ENCODE data around the gene METTL26.
A peak's percentile ranks its signal among the peaks of the same experiment; 100 is the strongest.

The METTL26 gene

GRCh38 chr16:674968-675883, 39.1 kb upstream of the METTL26 start, which contains the start of gene RHBDL1:
Gene RHBDL1 (plus strand): TSS chr16:675671. CDS start chr16:675791, 120 bp downstream.
- DNase-seq: no peak

GRCh38 chr16:674214-674881, 38.2 kb upstream of the METTL26 start:
- DNase-seq: no peak

- no peak for DNase-seq
Observed at GRCh38 chr16:673399-673991, 37.4 kb upstream of the METTL26 start.

GRCh38 chr16:672851-673250, 36.7 kb upstream of the METTL26 start:
- DNase-seq: no peak

DNA sequence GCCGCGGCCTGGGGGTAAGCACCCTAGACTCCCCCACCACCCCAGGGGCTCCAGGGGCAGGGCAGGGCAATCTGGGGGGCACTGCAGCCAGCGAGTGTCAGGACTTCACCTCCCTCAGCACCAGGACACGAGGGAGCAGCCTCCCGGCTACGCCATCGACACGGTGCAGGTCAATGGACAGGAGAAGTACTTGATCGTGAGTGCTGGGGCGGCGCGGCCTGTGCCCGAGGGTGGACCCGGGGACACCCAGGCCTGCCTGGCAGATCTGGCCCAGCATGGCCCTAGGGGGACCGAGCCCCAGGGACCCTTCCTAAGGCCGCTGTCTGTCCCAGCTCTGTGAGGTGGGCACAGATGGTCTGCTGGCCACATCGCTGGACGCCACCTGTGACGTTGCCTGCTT, 36.3 kb upstream of the METTL26 start:
- no peak for DNase-seq

- no peak for DNase-seq
Observed at GRCh38 chr16:671353-672131, 35.4 kb upstream of the METTL26 start.

GRCh38 chr16:670485-671352, 34.6 kb upstream of the METTL26 start:
- DNase-seq: no peak

DNA sequence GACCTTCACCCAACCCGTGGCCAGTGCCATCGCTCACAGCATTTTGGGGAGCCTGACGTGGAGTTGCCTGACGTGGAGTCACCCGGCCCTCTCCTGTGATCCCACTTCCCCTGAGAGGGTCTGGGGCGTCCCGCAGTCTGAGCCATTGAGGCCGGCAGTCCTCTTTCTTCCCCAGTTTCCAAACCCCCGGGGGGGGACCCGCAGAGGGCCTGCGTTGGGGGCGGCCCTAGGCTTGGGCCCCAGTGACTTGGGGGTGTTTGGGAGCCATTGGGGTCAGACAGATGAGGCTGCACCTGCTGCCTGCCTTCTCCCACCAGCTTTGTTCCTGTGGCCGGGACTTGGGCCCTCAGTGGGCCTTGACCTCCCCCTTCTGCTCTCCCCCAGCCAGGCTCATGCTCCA, 33.6 kb upstream of the METTL26 start:
- no peak for DNase-seq

- DNase-seq: no peak
Observed at GRCh38 chr16:668519-669171, 32.5 kb upstream of the METTL26 start.

DNA sequence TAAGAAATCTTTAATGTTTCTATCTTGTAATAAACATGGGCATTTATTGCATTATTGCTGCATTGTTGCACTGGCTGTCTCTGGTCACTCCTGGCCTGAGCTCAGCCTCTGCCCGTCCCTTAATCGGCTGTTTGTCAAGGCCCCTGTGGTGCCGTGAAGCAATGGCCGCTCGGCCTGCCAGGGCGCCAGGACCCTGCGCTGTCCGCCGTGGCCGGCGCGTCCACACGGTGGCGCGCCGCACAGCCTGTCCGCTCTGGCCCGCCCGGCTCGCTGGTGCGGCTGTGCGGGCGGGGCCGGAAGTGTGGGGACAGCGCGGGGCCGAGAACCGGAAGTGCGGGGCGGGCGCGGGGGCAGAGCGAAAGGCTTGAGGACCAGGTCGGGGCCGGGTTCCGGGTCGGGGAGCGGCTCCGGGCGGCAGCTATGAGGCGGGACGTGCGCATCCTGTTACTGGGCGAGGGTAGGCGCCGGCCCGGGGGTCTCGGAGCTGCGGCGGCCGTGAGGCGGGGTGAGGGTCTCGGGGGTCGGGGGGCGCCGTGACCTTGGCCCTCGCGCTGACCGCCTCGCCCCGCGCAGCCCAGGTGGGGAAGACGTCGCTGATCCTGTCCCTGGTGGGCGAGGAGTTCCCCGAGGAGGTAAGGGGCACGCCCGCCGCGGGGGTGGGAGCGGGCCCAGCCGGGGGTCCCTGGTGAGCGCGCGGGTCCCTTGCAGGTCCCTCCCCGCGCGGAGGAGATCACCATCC, 31.8 kb upstream of the METTL26 start, which contains the start of gene RHOT2:
Gene RHOT2 (plus strand): TSS at position 353 of the 739 bp plus-strand sequence. CDS start 68 bp downstream, at position 421.
- DNase-seq: peak; percentile 68

GRCh38 chr16:667113-667779, 31.1 kb upstream of the METTL26 start:
- DNase-seq: peak; percentile 25

DNA sequence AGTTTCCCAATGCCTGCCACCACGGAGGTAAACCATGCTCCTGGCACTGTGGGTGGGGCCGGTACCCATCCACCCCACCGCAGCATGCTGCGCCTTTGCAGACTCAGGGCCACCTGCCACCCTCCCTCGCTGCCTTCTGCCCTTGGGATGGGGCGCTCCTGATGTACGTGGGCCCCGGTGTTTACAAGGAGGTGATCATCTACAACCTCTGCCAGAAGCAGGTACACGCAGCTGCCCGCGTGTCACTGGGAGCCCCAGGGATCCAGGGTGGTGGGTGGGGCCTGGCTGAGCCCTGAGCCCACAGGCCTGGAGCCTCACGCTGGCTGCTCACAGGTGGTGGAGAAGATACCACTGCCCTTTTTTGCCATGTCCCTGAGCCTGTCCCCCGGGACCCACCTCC, 30.5 kb upstream of the METTL26 start:
- DNase-seq: no peak

DNA sequence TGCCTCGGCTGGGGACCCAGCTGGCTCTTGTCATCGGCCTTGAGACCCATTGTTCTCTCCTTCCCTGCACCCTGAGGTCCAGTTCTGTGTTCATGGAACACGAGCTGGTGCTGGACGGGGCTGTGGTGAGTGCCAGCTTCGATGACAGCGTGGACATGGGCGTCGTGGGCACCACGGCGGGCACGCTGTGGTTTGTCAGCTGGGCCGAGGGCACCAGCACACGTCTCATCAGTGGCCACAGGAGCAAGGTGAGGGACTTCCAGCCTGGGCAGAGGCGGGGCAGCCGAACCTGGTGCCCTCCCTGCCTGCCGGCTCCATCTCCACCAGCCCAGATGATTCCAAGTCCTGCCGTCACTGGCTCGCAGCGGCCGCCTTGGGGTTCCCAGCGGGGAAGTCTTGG, 26.5 kb upstream of the METTL26 start:
- DNase-seq: no peak

DNA sequence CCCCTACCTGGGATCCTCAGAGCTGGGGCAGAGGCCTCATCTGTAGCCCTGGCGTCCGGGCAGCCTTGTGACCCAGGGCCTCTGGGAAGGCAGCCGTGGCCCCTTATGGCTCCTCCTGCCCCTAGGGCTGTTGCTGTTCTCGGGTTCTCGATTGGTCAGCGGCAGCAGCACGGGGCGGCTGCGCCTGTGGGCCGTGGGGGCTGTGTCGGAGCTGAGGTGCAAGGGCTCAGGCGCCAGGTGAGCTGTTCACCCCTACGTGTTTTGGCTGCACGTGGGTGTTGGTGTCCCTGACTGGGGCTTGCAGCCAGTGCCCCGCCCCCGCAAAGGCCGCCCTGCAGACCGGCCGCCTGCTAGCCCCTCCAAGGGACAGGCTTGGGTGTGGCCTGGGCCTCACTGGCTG, 26.0 kb upstream of the METTL26 start:
- no peak for DNase-seq

DNA sequence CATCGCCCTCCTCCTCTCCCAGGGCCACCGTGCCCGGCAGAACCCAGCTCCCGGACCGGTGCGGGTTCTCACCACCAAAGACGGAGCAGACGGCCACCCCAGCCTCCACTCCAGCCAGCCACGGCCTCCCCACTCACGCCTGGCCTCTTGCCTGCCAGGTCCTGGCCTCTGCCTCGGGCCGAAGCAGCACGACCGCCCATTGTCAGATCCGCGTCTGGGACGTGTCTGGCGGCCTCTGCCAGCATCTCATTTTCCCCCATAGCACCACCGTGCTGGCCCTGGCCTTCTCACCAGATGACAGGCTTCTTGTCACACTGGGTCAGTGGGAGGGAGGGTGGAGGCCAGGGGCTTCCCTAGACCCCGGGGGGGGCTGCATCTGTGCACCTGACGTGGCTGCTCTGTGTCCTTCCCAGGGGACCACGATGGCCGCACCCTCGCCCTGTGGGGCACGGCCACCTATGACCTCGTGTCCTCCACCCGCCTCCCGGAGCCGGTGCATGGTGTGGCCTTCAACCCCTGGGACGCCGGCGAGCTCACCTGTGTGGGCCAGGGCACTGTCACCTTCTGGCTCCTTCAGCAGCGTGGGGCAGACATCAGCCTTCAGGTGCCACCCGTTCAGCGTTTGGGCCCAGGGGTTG, 25.2 kb upstream of the METTL26 start:
- DNase-seq: no peak

DNA sequence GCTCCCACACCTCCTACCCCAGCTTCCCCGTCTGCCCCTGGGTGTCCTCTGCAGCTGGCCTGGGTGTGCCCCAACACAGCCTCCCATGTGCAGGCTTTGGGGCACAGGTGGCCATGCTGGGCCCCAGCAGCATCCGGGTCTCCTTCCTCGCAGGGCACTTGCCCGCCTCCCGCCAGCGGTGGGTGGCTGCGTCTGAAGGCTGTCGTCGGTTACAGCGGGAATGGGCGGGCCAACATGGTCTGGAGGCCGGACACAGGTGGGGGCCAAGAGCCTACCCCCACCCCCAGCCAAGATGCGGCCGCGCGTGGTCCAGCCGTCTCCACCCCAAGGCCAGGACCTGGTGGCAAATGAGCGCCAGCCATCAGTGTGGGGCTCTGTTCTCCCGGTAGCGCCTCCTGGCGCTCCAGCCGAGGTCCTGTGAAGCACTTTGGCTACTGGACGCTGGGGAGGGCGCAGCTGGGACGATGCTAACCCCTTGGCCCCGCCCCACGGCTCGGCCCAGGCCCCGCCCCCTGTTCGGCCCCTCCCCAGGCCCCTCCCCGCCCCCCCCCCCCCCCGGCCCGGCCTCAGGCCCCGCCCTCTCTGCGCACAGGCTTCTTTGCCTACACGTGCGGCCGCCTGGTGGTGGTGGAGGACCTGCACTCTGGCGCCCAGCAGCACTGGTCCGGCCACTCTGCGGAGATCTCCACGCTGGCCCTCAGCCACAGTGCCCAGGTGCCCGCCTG, 24.5 kb upstream of the METTL26 start:
- DNase-seq: no peak

DNA sequence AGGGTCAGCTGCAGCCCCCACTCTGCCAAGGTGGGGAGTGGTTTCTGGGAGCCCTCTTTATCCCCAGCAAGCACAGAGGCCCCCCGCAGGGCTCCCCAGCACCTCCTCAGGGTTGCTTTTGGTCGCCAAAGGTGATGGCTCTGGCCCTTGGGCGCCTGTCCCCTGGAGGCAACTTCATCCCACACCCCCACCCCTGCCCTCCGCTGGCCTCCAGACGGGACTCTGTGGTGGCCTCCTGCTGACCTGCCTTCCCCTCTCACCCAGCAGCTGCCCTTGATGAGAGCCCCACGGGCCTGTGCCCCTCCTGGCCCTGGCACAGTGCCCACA, 24.0 kb upstream of the METTL26 start:
- no peak for DNase-seq

DNA sequence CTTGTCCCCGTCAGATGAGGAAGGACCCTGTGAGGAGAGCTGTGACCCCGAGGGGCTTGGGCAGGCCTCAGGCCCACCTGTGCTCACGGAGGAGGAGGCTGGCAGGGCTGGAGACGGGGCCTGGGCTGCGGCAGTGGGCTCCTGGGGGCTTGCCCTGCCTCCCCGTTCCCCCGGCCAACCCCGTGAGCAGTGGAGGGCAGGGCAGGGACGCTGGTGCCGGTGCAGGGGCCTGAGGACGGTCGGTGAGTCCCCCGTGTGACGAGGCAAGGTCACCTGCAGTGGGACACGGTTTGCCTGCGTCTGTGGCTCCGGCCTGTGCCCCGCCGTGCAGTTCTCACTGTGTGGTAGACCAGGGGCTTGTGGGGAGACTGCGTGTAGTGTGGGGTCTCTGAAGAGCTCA, 23.5 kb upstream of the METTL26 start:
- DNase-seq: no peak

All from DMS79 (cell line).